Measurements from ENCODE around the gene SYDE1.

SYDE1 gene

GRCh38 chr19:15124572-15125231 is 17.5 kb downstream of the SYDE1 start:
- H3K27me3 ChIP-seq (ENCODE audit: control insufficient read depth in 2 of 2, insufficient read depth in 2 of 2, low read length in 2 of 2), result no peaks in the 10 kb centered on the region
- peak overlapping the region; percentile 96 to 97 for H3K27ac ChIP-seq (ENCODE audit: low read depth in 2 of 2, low read length in 2 of 2)
- H3K9me3 ChIP-seq (ENCODE audit: control insufficient read depth in 2 of 2, low read length in 2 of 2), result no peaks in the 10 kb centered on the region
- peak overlapping the region; percentile 89 to 93 for H3K4me3 ChIP-seq (ENCODE audit: low read length in 2 of 2)
- H3K4me1 ChIP-seq (ENCODE audit: control insufficient read depth in 2 of 2, insufficient read depth in 2 of 2, low read length in 2 of 2), result peaks cover 11% of the 10 kb centered on the region in 2 donors
- H3K9ac ChIP-seq (ENCODE audit: low read depth in 1 of 2, low read length in 2 of 2), result peak overlapping the region; percentile 90 to 98
- H3K36me3 ChIP-seq (ENCODE audit: control insufficient read depth in 2 of 2, insufficient read depth in 2 of 2, low read length in 2 of 2), result peaks cover 20 to 21% of the 10 kb centered on the region in 2 donors

DNA sequence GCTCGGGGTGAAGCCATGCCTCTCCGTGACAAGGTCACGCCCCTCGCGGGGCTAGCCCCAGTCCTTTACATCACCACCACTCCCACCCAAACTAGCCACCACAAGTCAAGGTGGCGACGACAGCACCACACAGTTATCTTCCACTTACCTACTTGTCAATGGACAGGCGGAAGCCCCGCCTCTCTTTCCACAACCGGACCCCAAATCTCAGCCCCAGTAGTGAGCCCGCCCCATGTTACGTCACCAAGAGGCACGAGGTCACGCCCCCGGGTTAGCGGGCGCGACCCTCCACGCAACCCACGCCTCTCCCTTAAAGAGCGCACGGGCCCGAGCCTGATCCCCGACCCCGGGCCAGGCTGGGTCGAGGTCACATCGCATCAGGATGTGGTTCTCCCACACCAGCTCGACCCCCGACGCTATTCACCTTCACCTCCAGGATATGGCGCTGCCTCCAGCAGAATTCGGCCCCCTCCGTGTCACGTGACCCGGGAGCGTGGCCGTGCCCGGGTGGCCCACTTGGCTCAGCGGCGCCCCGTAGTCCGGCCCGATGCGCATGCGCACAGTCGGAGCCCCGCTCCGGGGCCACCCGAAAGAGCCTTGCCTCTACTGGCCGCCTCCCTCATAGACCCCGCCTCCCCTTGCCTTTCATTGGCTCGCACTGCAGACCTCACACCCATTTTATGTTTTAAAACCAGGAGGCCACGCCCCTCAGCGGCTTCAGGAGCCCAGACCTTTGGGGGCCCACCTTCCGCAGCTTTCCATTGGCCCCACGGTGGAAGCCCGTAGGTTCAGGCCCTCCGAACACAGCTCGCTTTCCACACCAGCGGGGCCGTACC is 18.2 kb downstream of the SYDE1 start:
- Histone ChIP-seq H3K9me3 (ENCODE audit: control insufficient read depth in 2 of 2, low read length in 2 of 2) (no peaks in the 10 kb centered on the region), H3K36me3 (ENCODE audit: control insufficient read depth in 2 of 2, insufficient read depth in 2 of 2, low read length in 2 of 2) (peaks cover 13% of the 10 kb centered on the region in 2 donors), H3K9ac (ENCODE audit: low read depth in 1 of 2, low read length in 2 of 2) (peak overlapping the region; percentile 90 to 98)

DNA sequence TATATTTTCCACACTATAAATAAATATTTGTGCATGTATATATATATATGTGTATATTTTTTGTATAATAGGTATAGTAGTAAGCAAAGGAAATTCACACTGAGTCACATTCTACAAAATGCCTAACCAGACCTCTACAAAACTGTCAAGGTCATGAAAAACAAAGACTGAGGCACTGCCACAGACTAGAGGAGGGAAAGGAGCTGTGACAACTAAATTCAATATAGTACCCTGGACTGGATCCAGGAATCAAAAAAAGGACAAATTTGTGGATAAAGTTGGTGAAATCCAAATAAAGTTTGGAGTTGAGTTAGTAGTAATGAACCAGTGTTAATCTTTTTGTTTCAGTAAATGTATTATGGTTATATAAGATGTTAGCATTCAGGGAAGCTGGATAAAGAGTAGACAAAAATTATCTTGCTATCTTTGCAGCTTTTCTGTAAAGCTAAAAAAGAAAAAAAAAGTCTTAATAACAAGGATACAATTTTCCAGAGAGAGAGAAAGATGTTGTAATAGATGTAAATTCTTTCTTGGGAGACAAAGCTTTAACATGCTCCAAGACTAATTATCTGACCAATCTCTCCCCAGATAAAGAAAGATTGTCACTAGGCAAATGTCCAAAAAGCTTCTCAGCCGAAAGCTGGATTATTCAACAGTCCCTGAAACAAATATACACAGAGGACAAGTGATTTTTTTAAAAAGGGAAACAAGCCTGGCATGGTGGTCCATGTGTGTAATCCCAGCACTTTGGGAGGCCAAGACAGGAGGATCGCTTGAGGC is 19.1 kb downstream of the SYDE1 start:
- peak overlapping the region; percentile 89 to 93 for H3K4me3 ChIP-seq (ENCODE audit: low read length in 2 of 2)
- peaks cover 4 to 7% of the 10 kb centered on the region in 2 donors for H3K36me3 ChIP-seq (ENCODE audit: control insufficient read depth in 2 of 2, insufficient read depth in 2 of 2, low read length in 2 of 2)
- peak overlapping the region; percentile 52 to 98 for H3K9ac ChIP-seq (ENCODE audit: low read depth in 1 of 2, low read length in 2 of 2)
- H3K27ac ChIP-seq (ENCODE audit: low read depth in 2 of 2, low read length in 2 of 2), result peak overlapping the region in 1 of 2 donors; percentile 40
- H3K27me3 ChIP-seq (ENCODE audit: control insufficient read depth in 2 of 2, insufficient read depth in 2 of 2, low read length in 2 of 2), result no peaks in the 10 kb centered on the region
- H3K4me1 ChIP-seq (ENCODE audit: control insufficient read depth in 2 of 2, insufficient read depth in 2 of 2, low read length in 2 of 2), result peaks cover 11% of the 10 kb centered on the region in 2 donors
- no peaks in the 10 kb centered on the region for H3K9me3 ChIP-seq (ENCODE audit: control insufficient read depth in 2 of 2, low read length in 2 of 2)

More for the DNA sequence above, 18.2 kb downstream of the SYDE1 start:
- H3K27ac ChIP-seq (ENCODE audit: low read depth in 2 of 2, low read length in 2 of 2), result peak overlapping the region; percentile 96 to 97
- H3K4me1 ChIP-seq (ENCODE audit: control insufficient read depth in 2 of 2, insufficient read depth in 2 of 2, low read length in 2 of 2), result peaks cover 11% of the 10 kb centered on the region in 2 donors
- peak overlapping the region; percentile 89 to 93 for H3K4me3 ChIP-seq (ENCODE audit: low read length in 2 of 2)
- no peaks in the 10 kb centered on the region for H3K27me3 ChIP-seq (ENCODE audit: control insufficient read depth in 2 of 2, insufficient read depth in 2 of 2, low read length in 2 of 2)

DNA sequence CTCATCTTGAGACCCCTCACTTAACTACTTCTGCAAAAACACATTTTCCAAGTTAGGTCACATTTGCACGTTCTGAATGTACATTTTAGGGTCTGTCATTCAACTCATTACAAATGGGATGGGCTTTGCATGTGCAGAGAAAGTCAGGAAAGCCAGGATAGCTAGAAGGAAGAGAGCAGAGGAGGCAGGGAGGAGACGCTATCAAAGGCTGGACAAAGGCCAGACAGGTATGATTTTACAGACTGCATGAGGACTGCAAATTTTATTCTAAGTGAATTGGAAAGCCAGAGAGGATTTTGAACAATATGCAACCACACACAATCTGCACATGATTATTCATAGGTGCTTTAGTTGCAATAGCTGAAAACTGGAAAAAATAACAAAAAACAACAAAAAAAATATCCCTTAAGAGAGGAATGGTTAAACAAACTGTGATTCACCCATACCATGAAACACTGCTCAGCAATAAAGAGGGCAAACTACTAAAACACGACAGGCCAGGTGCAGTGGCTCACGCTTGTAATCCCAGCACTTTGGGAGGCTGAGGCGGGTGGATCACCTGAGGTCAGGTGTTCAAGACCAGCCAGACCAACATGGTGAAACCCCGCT is 21.1 kb downstream of the SYDE1 start:
- no peaks in the 10 kb centered on the region for H3K36me3 ChIP-seq (ENCODE audit: control insufficient read depth in 2 of 2, insufficient read depth in 2 of 2, low read length in 2 of 2)
- H3K27me3 ChIP-seq (ENCODE audit: control insufficient read depth in 2 of 2, insufficient read depth in 2 of 2, low read length in 2 of 2), result no peaks in the 10 kb centered on the region
- H3K4me1 ChIP-seq (ENCODE audit: control insufficient read depth in 2 of 2, insufficient read depth in 2 of 2, low read length in 2 of 2), result peaks cover 11% of the 10 kb centered on the region in 2 donors
- H3K4me3 ChIP-seq (ENCODE audit: low read length in 2 of 2), result no peak overlapping the region
- H3K27ac ChIP-seq (ENCODE audit: low read depth in 2 of 2, low read length in 2 of 2), result no peak overlapping the region
- H3K9me3 ChIP-seq (ENCODE audit: control insufficient read depth in 2 of 2, low read length in 2 of 2), result no peaks in the 10 kb centered on the region
- H3K9ac ChIP-seq (ENCODE audit: low read depth in 1 of 2, low read length in 2 of 2), result no peak overlapping the region

- Histone ChIP-seq H3K9ac (ENCODE audit: low read depth in 1 of 2, low read length in 2 of 2) (no peak overlapping the region), H3K9me3 (ENCODE audit: control insufficient read depth in 2 of 2, low read length in 2 of 2) (no peaks in the 10 kb centered on the region), H3K4me3 (ENCODE audit: low read length in 2 of 2) (no peak overlapping the region), H3K36me3 (ENCODE audit: control insufficient read depth in 2 of 2, insufficient read depth in 2 of 2, low read length in 2 of 2) (no peaks in the 10 kb centered on the region), H3K27me3 (ENCODE audit: control insufficient read depth in 2 of 2, insufficient read depth in 2 of 2, low read length in 2 of 2) (no peaks in the 10 kb centered on the region), H3K4me1 (ENCODE audit: control insufficient read depth in 2 of 2, insufficient read depth in 2 of 2, low read length in 2 of 2) (peaks cover 0 to 2% of the 10 kb centered on the region in 2 donors), H3K27ac (ENCODE audit: low read depth in 2 of 2, low read length in 2 of 2) (no peak overlapping the region)
These were observed 22.8 kb downstream of the SYDE1 start for GRCh38 chr19:15129856-15130585.

DNA sequence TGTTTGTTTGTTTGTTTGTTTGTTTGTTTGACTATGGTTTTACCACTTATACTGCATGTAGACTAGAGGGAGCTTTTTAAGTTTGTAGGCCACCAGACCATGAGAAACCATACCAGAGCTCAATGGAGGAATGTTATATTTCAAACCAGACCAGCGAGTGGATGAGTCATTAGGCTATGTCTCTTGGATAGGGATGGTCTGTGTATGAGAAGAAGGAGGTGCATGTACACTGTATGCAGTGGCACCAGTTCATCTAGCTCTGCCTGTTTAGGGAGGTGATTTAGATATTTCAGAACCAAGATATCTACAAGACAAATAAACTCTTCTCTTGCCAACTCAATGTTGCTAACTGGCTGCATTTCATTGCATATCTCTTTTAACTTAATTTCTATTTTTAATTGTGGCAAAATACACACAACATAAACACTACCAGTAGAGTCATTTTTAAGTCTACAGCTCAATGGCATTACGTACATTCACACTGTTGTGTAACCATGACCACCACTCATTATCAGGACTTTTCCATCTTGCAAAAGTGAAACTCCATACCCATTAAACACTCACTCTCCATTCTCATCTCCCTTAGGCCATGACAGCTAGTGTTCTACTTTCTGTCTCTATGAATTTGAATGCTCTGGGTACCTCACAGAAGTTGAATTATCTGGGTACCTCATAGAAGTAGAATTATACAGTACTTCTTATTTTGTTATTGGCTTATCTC is 29.2 kb downstream of the SYDE1 start:
- Histone ChIP-seq H3K9ac (ENCODE audit: low read depth in 1 of 2, low read length in 2 of 2) (no peak overlapping the region), H3K27ac (ENCODE audit: low read depth in 2 of 2, low read length in 2 of 2) (no peak overlapping the region), H3K27me3 (ENCODE audit: control insufficient read depth in 2 of 2, insufficient read depth in 2 of 2, low read length in 2 of 2) (no peaks in the 10 kb centered on the region), H3K4me3 (ENCODE audit: low read length in 2 of 2) (no peak overlapping the region), H3K4me1 (ENCODE audit: control insufficient read depth in 2 of 2, insufficient read depth in 2 of 2, low read length in 2 of 2) (no peaks in the 10 kb centered on the region), H3K9me3 (ENCODE audit: control insufficient read depth in 2 of 2, low read length in 2 of 2) (no peaks in the 10 kb centered on the region), H3K36me3 (ENCODE audit: control insufficient read depth in 2 of 2, insufficient read depth in 2 of 2, low read length in 2 of 2) (no peaks in the 10 kb centered on the region)

- Histone ChIP-seq H3K9ac (ENCODE audit: low read depth in 1 of 2, low read length in 2 of 2) (no peak overlapping the region), H3K27me3 (ENCODE audit: control insufficient read depth in 2 of 2, insufficient read depth in 2 of 2, low read length in 2 of 2) (no peaks in the 10 kb centered on the region), H3K36me3 (ENCODE audit: control insufficient read depth in 2 of 2, insufficient read depth in 2 of 2, low read length in 2 of 2) (no peaks in the 10 kb centered on the region), H3K9me3 (ENCODE audit: control insufficient read depth in 2 of 2, low read length in 2 of 2) (no peaks in the 10 kb centered on the region), H3K27ac (ENCODE audit: low read depth in 2 of 2, low read length in 2 of 2) (no peak overlapping the region), H3K4me3 (ENCODE audit: low read length in 2 of 2) (no peak overlapping the region), H3K4me1 (ENCODE audit: control insufficient read depth in 2 of 2, insufficient read depth in 2 of 2, low read length in 2 of 2) (no peaks in the 10 kb centered on the region)
These were observed 30.6 kb downstream of the SYDE1 start for GRCh38 chr19:15137777-15138176.

GRCh38 chr19:15138427-15138826 is 31.2 kb downstream of the SYDE1 start:
- Histone ChIP-seq H3K27ac (ENCODE audit: low read depth in 2 of 2, low read length in 2 of 2) (no peak overlapping the region), H3K9me3 (ENCODE audit: control insufficient read depth in 2 of 2, low read length in 2 of 2) (no peaks in the 10 kb centered on the region), H3K36me3 (ENCODE audit: control insufficient read depth in 2 of 2, insufficient read depth in 2 of 2, low read length in 2 of 2) (no peaks in the 10 kb centered on the region), H3K4me3 (ENCODE audit: low read length in 2 of 2) (no peak overlapping the region), H3K27me3 (ENCODE audit: control insufficient read depth in 2 of 2, insufficient read depth in 2 of 2, low read length in 2 of 2) (no peaks in the 10 kb centered on the region), H3K9ac (ENCODE audit: low read depth in 1 of 2, low read length in 2 of 2) (no peak overlapping the region), H3K4me1 (ENCODE audit: control insufficient read depth in 2 of 2, insufficient read depth in 2 of 2, low read length in 2 of 2) (no peaks in the 10 kb centered on the region)

DNA sequence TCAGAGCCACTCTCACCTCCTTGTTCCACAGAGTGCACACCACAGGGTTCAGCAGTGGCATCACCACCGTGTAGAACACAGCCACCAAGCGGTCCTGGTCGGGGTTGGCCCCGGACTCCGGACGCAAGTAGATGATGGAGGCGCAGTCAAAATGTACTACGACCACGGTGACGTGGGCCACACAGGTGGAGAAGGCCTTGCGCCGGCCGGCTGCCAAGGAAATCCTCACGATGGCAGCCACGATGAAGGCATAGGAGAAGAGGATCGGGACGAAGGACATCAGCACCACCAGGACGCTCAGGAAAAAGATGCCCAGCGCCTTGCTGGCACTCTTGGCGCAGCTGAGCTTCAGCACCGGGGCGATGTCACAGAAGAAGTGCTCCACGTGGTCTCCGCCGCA is 33.9 kb downstream of the SYDE1 start:
- Histone ChIP-seq H3K9me3 (ENCODE audit: control insufficient read depth in 2 of 2, low read length in 2 of 2) (no peaks in the 10 kb centered on the region), H3K27ac (ENCODE audit: low read depth in 2 of 2, low read length in 2 of 2) (no peak overlapping the region), H3K36me3 (ENCODE audit: control insufficient read depth in 2 of 2, insufficient read depth in 2 of 2, low read length in 2 of 2) (no peaks in the 10 kb centered on the region), H3K27me3 (ENCODE audit: control insufficient read depth in 2 of 2, insufficient read depth in 2 of 2, low read length in 2 of 2) (no peaks in the 10 kb centered on the region), H3K4me3 (ENCODE audit: low read length in 2 of 2) (no peak overlapping the region), H3K9ac (ENCODE audit: low read depth in 1 of 2, low read length in 2 of 2) (no peak overlapping the region), H3K4me1 (ENCODE audit: control insufficient read depth in 2 of 2, insufficient read depth in 2 of 2, low read length in 2 of 2) (no peaks in the 10 kb centered on the region)

Measured in mucosa of rectum (tissue), 2 donors.